IMR-90 (cell line): ENCODE data around the gene IFNGR1. TPM values are rescaled to one million over a fixed set of nuclear protein-coding genes. Genes with fewer than 3 reads are reported as not detected.

Source experiments
- ATAC-seq: fragments of 200-7000 bp; cut with Tn5 transposase; 2 replicates; pipeline ENCODE4 v1.9.1; 2020; ENCODE audit warnings: low read depth, mild to moderate bottlenecking, moderate library complexity
- BruUV-seq: library from RNA; stranded (reverse); fragments of 400-500 nt; replicated peaks from 2 replicates; lab custom pipeline; 2021; lab: Mats Ljungman, UMichigan
- CTCF ChIA-PET: fragments of 300-600 bp; formaldehyde crosslinking; extraction: SDS; loops from one replicate; lab custom pipeline; 2021; ENCODE audit warnings: antibody characterized with exemption; lab: Yijun Ruan, JAX
- POLR2A ChIA-PET: fragments of 300-600 bp; sonication (Branson Sonifier 250); formaldehyde crosslinking; loops from one replicate; lab custom pipeline; 2022; ENCODE audit warnings: antibody characterized with exemption; ENCODE audit not compliant: unreplicated experiment; lab: Charles Lee
- DNase-seq: peaks from one replicate; pipeline ENCODE4 v3.0.0; 2013
- H2AFZ ChIP-seq: replicated peaks from 2 replicates; pipeline ENCODE3; 2013; ENCODE audit warnings: low read length, mild to moderate bottlenecking; ENCODE audit not compliant: poor library complexity
- H2AK5ac ChIP-seq: 2 replicates; pipeline ENCODE4 v1.6.1; 2013; ENCODE audit warnings: low read depth, low read length, inconsistent platforms
- H2AK9ac ChIP-seq: replicated peaks from 2 replicates; pipeline ENCODE3; 2013; ENCODE audit warnings: mild to moderate bottlenecking, low read depth, low read length, moderate library complexity; ENCODE audit not compliant: poor library complexity
- H2BK120ac ChIP-seq: 2 replicates; pipeline ENCODE4 v1.6.1; 2013; ENCODE audit warnings: low read depth, low read length, inconsistent platforms
- H2BK15ac ChIP-seq: 3 replicates; pipeline ENCODE4 v1.6.1; 2013; ENCODE audit warnings: low read depth, low read length, inconsistent platforms
- H2BK20ac ChIP-seq: 2 replicates; pipeline ENCODE4 v1.6.1; 2013; ENCODE audit warnings: low read depth, mild to moderate bottlenecking, inconsistent platforms, low read length, moderate library complexity
- H2BK5ac ChIP-seq: 2 replicates; pipeline ENCODE4 v1.6.1; 2013; ENCODE audit warnings: mild to moderate bottlenecking, low read depth, low read length, inconsistent platforms; ENCODE audit not compliant: poor library complexity, severe bottlenecking
- H3K14ac ChIP-seq: replicated peaks from 2 replicates; pipeline ENCODE4 v1.6.1; 2013; ENCODE audit warnings: low read depth, low read length, inconsistent platforms
- H3K18ac ChIP-seq: 2 replicates; pipeline ENCODE4 v1.6.1; 2013; ENCODE audit warnings: low read depth, low read length, control low read depth
- H3K23ac ChIP-seq: 2 replicates; pipeline ENCODE4 v1.6.1; 2013; ENCODE audit warnings: low read depth, low read length, inconsistent platforms
- H3K27ac ChIP-seq: 2 replicates; pipeline ENCODE4 v1.5.1; 2013; ENCODE audit warnings: mild to moderate bottlenecking, control low read depth, low read length; ENCODE audit not compliant: insufficient read depth
- H3K27me3 ChIP-seq: 2 replicates; pipeline ENCODE4 v1.6.1; 2013; ENCODE audit warnings: low read length; ENCODE audit not compliant: control insufficient read depth, insufficient read depth
- H3K36me3 ChIP-seq: 2 replicates; pipeline ENCODE4 v1.6.1; 2013; ENCODE audit warnings: low read length, mixed read lengths; ENCODE audit not compliant: control insufficient read depth, insufficient read depth
- H3K4ac ChIP-seq: 2 replicates; pipeline ENCODE4 v1.6.1; 2013; ENCODE audit warnings: low read depth, low read length, inconsistent platforms
- H3K4me1 ChIP-seq: 2 replicates; pipeline ENCODE4 v1.6.1; 2013; ENCODE audit warnings: low read length, mixed read lengths; ENCODE audit not compliant: control insufficient read depth, insufficient read depth
- H3K4me2 ChIP-seq: 2 replicates; pipeline ENCODE4 v1.6.1; 2013; ENCODE audit warnings: low read depth, mild to moderate bottlenecking, control low read depth, low read length, moderate library complexity
- H3K4me3 ChIP-seq: 2 replicates; pipeline ENCODE4 v1.5.1; 2013; ENCODE audit warnings: low read depth, mild to moderate bottlenecking, control low read depth, low read length, moderate library complexity; ENCODE audit not compliant: insufficient read depth
- H3K56ac ChIP-seq: 2 replicates; pipeline ENCODE4 v1.6.1; 2013; ENCODE audit warnings: low read length, inconsistent platforms; ENCODE audit not compliant: insufficient read depth; ENCODE audit errors: extremely low read depth
- H3K79me1 ChIP-seq, 2 experiments: 2 replicates each; pipeline ENCODE4 v1.6.1; 2013; ENCODE audit warnings: low read length in 2 of 2, inconsistent platforms in 1 of 2, low read depth in 1 of 2
- H3K9ac ChIP-seq: 2 replicates; pipeline ENCODE4 v1.6.1; 2013; ENCODE audit warnings: low read depth, low read length, control low read depth
- H3K9me1 ChIP-seq: 2 replicates; pipeline ENCODE4 v1.6.1; 2013; ENCODE audit warnings: low read length, inconsistent platforms; ENCODE audit not compliant: insufficient read depth
- H3K9me3 ChIP-seq: 2 replicates; pipeline ENCODE4 v1.6.1; 2013; ENCODE audit warnings: low read length; ENCODE audit not compliant: control insufficient read depth, insufficient read depth
- H4K20me1 ChIP-seq: 2 replicates; pipeline ENCODE4 v1.6.1; 2013; ENCODE audit warnings: low read length, inconsistent platforms; ENCODE audit not compliant: insufficient read depth
- H4K5ac ChIP-seq: 2 replicates; pipeline ENCODE4 v1.6.1; 2013; ENCODE audit warnings: mild to moderate bottlenecking, low read depth, low read length, control low read depth
- H4K8ac ChIP-seq, 2 experiments: 2 replicates each; pipeline ENCODE4 v1.6.1; 2013; ENCODE audit warnings: low read depth in 2 of 2, low read length in 2 of 2, control low read depth in 1 of 2, inconsistent platforms in 1 of 2
- H4K91ac ChIP-seq: 2 replicates; pipeline ENCODE4 v1.6.1; 2013; ENCODE audit warnings: low read depth, low read length, inconsistent platforms; ENCODE audit not compliant: insufficient read depth
- BHLHE40 ChIP-seq: fragments of 150-350 bp; IDR thresholded peaks from 2 replicates; pipeline ENCODE4 v1.6.1; 2016; ENCODE audit warnings: mild to moderate bottlenecking, low read depth, low read length
- CEBPB ChIP-seq: IDR thresholded peaks from 2 replicates; pipeline ENCODE4 v1.6.1; 2012; ENCODE audit warnings: low read depth, low read length, improper control_type of control experiment
- CHD1 ChIP-seq: IDR thresholded peaks from 2 replicates; pipeline ENCODE4 v1.6.1; 2012; ENCODE audit warnings: low read depth, low read length, improper control_type of control experiment
- CTCF ChIP-seq: conservative IDR thresholded peaks from 2 replicates; pipeline ENCODE4 v1.5.1; 2012; ENCODE audit warnings: mild to moderate bottlenecking, low read depth, low read length, improper control_type of control experiment
- ELK1 ChIP-seq: fragments of 150-350 bp; IDR thresholded peaks from 2 replicates; pipeline ENCODE4 v1.6.1; 2016; ENCODE audit warnings: low read depth, mild to moderate bottlenecking, low read length, moderate library complexity, borderline replicate concordance
- FOS ChIP-seq: fragments of 150-350 bp; IDR thresholded peaks from 2 replicates; pipeline ENCODE4 v1.6.1; 2016; ENCODE audit warnings: low read depth, low read length
- MAFK ChIP-seq: IDR thresholded peaks from 2 replicates; pipeline ENCODE4 v1.6.1; 2012; ENCODE audit warnings: low read depth, low read length, improper control_type of control experiment
- MAZ ChIP-seq: IDR thresholded peaks from 2 replicates; pipeline ENCODE4 v1.6.1; 2012; ENCODE audit warnings: low read depth, mild to moderate bottlenecking, low read length, improper control_type of control experiment, moderate library complexity, borderline replicate concordance
- MXI1 ChIP-seq: IDR thresholded peaks from 2 replicates; pipeline ENCODE4 v1.6.1; 2012; ENCODE audit warnings: low read depth, mild to moderate bottlenecking, low read length, moderate library complexity, borderline replicate concordance
- NFE2L2 ChIP-seq: fragments of 150-350 bp; IDR thresholded peaks from 2 replicates; pipeline ENCODE4 v1.6.1; 2016; ENCODE audit warnings: low read depth, mild to moderate bottlenecking, low read length
- POLR2A ChIP-seq: IDR thresholded peaks from 2 replicates; pipeline ENCODE4 v1.6.1; 2012; ENCODE audit warnings: mild to moderate bottlenecking, low read depth, low read length
- RAD21 ChIP-seq: IDR thresholded peaks from 2 replicates; pipeline ENCODE4 v1.6.1; 2012; ENCODE audit warnings: low read length, improper control_type of control experiment
- RCOR1 ChIP-seq: IDR thresholded peaks from 2 replicates; pipeline ENCODE4 v1.6.1; 2012; ENCODE audit warnings: mild to moderate bottlenecking, low read length, improper control_type of control experiment; ENCODE audit not compliant: insufficient replicate concordance
- RFX5 ChIP-seq: IDR thresholded peaks from 2 replicates; pipeline ENCODE4 v1.8.0; 2012; ENCODE audit warnings: low read depth, mild to moderate bottlenecking, low read length, moderate library complexity
- SMC3 ChIP-seq: fragments of 150-350 bp; IDR thresholded peaks from 2 replicates; pipeline ENCODE4 v1.6.1; 2016; ENCODE audit warnings: low read depth, mild to moderate bottlenecking, antibody characterized with exemption, low read length, moderate library complexity
- USF2 ChIP-seq: fragments of 150-350 bp; IDR thresholded peaks from 2 replicates; pipeline ENCODE4 v1.6.1; 2017; ENCODE audit warnings: mild to moderate bottlenecking, antibody characterized with exemption, low read length, low read depth
- WGBS, 2 experiments: methylation state at CpG; one replicate each; pipeline versions ENCODE4 v1.1.5 to v1.1.7; 2013; ENCODE audit warnings: missing lambda C conversion rate in 2 of 2; ENCODE audit not compliant: insufficient read length in 1 of 2; ENCODE audit errors: extremely low coverage in 2 of 2; 5-methylcytosine and 5-hydroxymethylcytosine counted together
- dilution Hi-C: fragments of 300-500 bp; cut with HindIII; formaldehyde crosslinking; loops from one replicate; pipeline ENCODE4 v1.14.3; 2018; ENCODE audit warnings: low sequenced_read_pairs; ENCODE audit not compliant: unreplicated experiment
- in situ Hi-C: fragments of 300-500 bp; cut with MboI; formaldehyde crosslinking; loops from 3 replicates; pipeline ENCODE4 v1.14.3; 2019; ENCODE audit warnings: low sequenced_read_pairs, inconsistent platforms, mixed read lengths
- intact Hi-C: fragments of 100-400 bp; cut with micrococcal nuclease; formaldehyde crosslinking; loops from 2 replicates; pipeline ENCODE4 v1.10.0; 2022
- polyA plus RNA-seq, 3 experiments: library from polyadenylated mRNA; depleted of rRNA; stranded (reverse); fragments of >200 nt; gene quantifications; 2 replicates each; pipeline ENCODE4 v1.2.3, GENCODE V29; 2012; ENCODE audit warnings: low replicate concordance in 1 of 3
- total RNA-seq: library from RNA; depleted of rRNA; stranded (reverse); fragments of >200 nt; gene quantifications from 2 replicates; pipeline ENCODE4 v1.2.3, GENCODE V29; 2012

IFNGR1 gene
- total and polyA plus RNA-seq, 2 of the 4 experiments (the other 2 are of a cell fraction), result 19.1 to 25.6 TPM

GRCh38 chr6:137254966-137255365, 35.8 kb upstream of the IFNGR1 start:
- Histone ChIP-seq H3K4me3 (no peak overlapping the region), H3K27ac (no peak overlapping the region), H3K27me3 (peaks cover 1% of the 10 kb centered on the region; the same call in 1 of the 2 replicates), H3K4ac (no peak overlapping the region), H2BK5ac (no peak overlapping the region), H3K14ac (no peak overlapping the region), H3K9me3 (no peaks in the 10 kb centered on the region; the same call in 1 of the 2 replicates), H3K36me3 (no peaks in the 10 kb centered on the region), H4K8ac (no peak overlapping the region), H2BK20ac (no peak overlapping the region), H2BK120ac (no peak overlapping the region), H3K79me1 (no peaks in the 10 kb centered on the region), H3K18ac (no peak overlapping the region), H3K9me1 (no peaks in the 10 kb centered on the region), H2AFZ (no peak overlapping the region), H3K56ac (no peak overlapping the region), H4K20me1 (no peaks in the 10 kb centered on the region), H2BK15ac (no peak overlapping the region), H2AK9ac (no peak overlapping the region), H3K4me1 (no peaks in the 10 kb centered on the region), H3K23ac (no peak overlapping the region), H2AK5ac (no peak overlapping the region), H4K91ac (no peak overlapping the region), H3K9ac (no peak overlapping the region), H4K5ac (no peak overlapping the region), H3K4me2 (no peak overlapping the region)
- POLR2A ChIA-PET, result no interaction called here
- BruUV-seq, result no TSS peak
- TF ChIP-seq USF2, result no peak
- no peak for TF ChIP-seq MXI1
- no peak for TF ChIP-seq NFE2L2
- no peak for TF ChIP-seq BHLHE40
- no peak for TF ChIP-seq CHD1
- no peak for TF ChIP-seq MAZ
- no peak for TF ChIP-seq FOS
- TF ChIP-seq RFX5, result no peak
- TF ChIP-seq RCOR1, result no peak
- TF ChIP-seq RAD21, result no peak
- TF ChIP-seq SMC3, result no peak
- no peak for TF ChIP-seq ELK1
- no peak for TF ChIP-seq MAFK
- no peak for TF ChIP-seq CEBPB
- TF ChIP-seq POLR2A, result no peak
- no peak for TF ChIP-seq CTCF
- ATAC-seq (no peak), DNase-seq (no peak)
- no CpG with 5 or more reads among the region's 1 CpG for WGBS, 2 experiments
- CTCF ChIA-PET, result no interaction called here
- in situ Hi-C loops (no loop called here), intact Hi-C loops (no loop called here), dilution Hi-C loops (no loop called here)
